Activated CD8-positive, alpha-beta memory T cell treated with anti-CD3 and anti-CD28 coated beads, Interleukin-2, amount 50 U/mL, for 1 hour (primary cell): ENCODE data around the gene RPS6KB1.
"Not testable (repeated sequence)": the region's sequence is repeated elsewhere in the genome, so short reads cannot be mapped to it uniquely, and the experiment has no call there.

ENCODE experiments used
- DNase-seq: peaks from one replicate; pipeline ENCODE4 v3.0.0-alpha.2; 2020; ENCODE audit errors: extremely low read depth

Gene RPS6KB1

DNA sequence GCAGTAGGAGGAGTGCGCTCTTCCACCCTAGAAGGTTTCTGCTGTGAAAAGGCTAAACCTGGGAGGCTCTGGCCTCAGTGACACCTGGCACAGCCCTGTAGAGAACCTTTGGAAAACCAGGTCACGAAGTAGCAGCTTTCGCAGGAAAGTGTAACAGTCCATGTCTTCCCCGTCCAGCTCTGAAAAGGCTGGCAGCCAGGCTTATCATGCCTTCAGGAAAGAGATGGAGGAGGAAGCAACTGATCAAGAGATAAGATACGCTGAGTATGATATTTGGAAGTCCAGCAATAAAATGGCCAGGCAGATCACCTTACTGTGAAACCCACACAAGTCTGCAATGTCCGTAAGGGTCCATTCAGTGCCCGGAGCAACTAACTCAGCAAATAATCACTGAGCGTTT is 22.4 kb upstream of the RPS6KB1 start:
- DNase-seq = no peak

DNA sequence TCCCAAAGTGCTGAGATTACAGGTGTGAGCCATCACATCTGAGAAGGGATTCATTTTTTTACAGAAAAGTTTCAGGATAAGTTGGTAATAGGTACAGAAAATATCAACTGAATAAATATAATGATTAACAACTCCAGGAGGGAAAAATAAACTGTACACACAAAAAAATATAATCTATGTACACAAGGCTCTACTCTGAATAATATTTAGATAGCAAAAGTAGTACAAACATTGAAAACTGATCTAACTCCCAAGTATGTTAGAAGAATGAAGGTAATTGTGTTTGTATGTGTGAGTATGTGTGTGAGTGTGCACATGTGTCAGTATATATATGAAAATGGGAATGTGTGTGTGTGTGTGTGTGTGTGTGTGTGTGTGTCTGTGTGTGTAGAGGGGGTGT is 20.6 kb upstream of the RPS6KB1 start:
- no peak for DNase-seq

DNA sequence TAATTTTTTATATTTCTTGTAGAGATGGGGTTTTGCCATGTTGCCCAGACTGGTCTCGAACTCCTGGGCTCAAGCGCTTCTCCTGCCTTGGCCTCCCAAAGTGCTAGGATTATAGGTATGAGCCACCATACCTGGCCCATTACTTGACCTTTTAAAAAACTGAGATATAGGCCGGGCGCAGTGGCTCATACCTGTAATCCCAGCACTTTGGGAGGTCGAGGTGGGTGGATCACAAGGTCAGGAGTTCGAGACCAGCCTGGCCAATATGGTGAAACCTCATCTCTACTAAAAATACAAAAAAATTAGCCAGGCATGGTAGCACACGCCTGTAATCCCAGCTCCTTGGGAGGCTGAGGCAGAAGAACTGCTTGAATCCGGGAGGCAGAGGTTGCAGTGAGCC is 19.5 kb upstream of the RPS6KB1 start:
- not testable (repeated sequence) for DNase-seq

DNA sequence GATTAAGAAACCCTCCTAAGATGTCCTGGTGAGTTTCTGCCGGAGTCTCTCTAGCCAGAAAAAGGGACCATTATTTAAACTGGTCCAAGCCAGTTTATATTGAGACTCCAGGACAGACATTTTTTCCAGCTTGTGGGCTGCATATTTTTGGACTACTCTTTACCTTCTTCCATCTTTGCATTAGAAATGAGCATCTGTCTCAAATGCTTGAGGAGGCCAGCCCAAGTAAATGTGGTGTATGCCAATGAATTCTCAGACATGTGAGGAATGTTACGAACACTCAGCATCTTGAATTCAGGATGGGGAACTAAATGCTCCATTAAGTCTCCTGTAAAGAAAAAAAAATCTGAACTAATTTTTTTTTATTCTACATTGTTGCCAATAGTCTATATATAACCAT is 18.5 kb upstream of the RPS6KB1 start:
- DNase-seq = no peak

DNA sequence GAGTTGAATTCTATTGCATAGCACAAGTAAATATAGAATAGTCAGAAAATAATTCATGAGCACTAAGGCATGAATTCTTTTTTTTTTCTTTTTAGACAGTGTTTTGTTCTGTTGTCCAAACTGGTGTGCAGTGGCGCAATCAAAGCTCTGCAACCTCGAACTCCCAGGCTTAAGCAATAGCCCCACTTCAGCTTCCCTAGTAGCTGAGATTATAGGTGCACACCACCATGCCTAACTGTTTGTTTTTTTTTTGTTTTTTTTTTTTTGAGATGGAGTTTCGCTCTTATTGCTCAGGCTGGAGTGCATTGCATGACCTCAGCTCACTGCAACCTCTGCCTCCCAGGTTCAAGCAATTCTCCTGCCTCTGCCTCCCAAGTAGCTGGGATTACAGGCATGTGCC is 16.8 kb upstream of the RPS6KB1 start:
- no peak for DNase-seq

DNA sequence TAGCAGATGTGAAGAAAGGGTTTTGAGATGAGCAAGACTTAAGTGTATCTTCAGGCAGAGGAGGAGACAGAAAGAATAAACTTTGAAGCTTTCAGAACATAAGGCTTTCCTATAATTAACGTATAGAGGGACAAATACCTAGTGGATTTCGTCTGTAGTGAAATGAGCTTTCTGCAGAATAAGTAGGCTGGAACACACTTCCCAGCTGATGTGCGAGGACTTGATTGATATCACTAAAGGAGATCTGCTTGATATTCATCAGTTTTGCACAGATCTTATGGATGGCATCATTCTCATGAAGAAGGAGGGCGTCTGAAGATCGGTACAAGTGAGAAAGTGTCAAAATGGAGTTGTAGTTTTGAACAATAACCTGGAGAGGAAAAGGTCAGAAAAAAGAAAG is 15.0 kb upstream of the RPS6KB1 start:
- no peak for DNase-seq

DNA sequence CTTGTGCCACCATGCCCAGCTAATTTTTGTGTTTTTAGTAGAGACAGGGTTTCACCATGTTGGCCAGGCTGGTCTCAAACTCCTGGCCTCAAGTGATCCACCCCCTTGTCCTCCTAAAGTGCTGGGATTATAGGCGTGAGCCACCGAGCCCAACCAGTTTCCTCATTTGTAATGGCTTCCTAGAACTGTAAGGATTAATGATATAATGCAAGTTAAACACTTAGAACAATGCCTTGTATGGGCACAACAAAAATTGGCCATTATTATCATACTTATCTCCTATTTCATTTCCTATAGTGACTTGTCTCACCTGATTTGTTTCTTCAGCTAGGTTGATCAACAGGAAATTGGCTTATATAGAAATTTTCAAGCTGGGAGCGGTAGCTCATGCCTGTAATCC is 14.3 kb upstream of the RPS6KB1 start:
- DNase-seq = no peak

DNA sequence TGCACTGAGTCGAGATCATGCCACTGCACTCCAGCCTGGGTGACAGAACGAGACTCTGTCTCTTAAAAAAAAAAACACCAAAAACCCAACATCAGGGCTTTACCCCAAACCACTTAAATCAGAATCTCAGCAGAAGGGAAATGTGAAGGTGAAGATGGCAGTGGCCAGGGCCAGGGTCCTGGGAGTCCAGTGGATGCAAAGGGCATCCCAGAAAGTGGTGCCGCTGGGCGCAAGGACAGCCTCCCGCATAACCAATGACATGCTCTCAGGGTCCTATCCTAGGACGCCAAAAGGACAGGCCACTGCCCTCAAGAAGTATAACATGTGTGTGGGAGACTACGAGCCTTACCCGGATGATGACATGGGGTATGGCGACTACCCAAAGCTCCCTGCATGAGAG is 8.1 kb upstream of the RPS6KB1 start:
- DNase-seq = no peak

DNA sequence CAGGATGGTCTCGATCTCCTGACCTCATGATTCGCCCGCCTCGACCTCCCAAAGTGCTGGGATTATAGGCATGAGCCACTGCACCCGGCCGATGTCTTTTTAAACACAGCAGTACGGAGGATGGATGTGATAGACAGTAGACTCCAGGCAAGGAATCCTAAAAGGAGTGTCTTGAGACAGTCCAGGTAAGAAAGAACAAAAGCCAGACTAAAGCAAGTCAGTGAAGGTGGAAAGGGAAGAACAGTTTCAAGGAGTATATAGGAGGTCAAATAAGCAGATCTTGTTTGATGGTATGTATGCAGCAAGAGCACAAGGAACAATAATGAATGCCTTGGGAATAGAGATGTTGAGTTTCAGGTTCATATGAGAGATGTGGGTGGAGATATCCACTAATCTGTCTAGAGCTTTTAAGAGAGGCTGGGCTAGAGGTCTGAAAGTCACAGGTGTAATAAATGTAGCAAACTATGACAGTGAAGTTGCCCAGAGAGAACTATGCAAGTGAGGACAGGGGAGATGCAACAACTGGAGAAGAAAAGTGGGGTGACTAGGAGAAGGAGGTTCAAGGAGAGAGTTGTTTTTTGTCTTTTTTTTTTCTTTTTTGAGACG is 4.7 kb upstream of the RPS6KB1 start:
- DNase-seq = no peak

DNA sequence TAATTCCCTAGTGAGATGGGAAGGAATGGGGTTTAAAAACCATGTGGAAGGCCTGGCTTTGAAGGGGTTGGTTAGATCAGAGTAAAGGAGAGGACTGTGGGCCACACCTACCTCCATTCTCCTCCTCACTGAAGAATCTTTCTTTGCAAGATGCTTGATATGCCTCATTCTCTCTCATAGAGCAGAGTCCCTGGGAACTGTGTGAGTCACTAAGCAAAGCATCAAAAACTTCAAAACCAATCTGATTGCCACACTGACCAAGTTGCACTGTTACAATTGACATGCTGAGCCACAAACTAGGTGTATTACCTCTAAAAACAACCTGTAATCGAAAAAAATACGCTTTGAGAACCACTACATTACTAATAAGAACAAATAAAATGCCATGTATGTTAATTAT is 2.2 kb upstream of the RPS6KB1 start:
- no peak for DNase-seq

DNA sequence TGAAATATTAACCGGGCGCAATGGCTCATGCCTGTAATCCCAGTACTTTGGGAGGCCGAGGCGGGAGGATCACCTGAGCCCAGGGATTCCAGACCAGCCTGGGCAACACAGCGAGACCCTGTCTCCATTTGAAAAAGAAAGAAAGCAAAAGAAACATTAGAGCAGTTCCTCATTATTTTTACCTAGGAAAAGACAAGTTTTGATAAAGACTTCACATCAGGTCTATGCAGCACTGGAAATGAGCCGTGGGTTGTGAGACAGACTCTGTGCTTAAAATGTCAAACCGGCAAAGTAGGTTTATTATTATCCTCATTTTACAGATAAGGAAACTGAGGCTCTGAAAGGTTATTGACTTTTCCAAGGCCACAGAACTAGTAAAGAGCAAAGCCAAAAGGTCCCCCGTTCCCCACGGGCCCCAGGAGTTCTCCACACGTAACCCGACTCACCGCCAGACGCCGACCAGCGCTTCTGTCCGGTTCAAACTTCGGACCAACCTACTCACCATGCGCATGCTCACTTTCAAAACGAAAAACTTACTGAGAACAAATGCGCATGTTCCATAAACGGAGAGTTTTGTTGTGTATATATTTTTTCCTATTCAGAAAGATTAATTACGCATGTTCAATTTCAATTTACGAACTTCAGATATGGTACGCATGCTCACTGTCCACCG is 534 bp upstream of the RPS6KB1 start:
- DNase-seq = no peak

DNA sequence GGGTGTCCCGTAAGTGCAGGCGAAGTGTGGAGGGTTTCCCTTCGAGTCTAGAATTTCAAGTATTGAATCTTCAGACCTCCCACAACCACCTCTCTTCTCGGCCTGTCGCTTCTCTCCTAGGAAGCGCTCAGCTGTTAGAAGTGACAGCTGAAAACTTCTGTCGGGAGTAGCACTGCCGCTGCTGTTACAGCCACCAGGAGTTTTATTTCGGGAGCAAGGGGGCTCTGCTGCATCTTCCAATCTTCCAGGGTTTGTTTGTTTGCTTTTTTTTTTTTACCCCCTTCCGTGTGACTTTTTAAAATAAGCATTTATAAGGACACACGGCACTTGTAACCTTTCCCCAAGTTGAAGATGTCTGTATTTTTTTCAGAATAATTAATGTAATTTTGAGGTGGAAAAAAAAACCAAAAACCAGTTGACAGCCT is 767 bp downstream of the RPS6KB1 start:
- no peak for DNase-seq

DNA sequence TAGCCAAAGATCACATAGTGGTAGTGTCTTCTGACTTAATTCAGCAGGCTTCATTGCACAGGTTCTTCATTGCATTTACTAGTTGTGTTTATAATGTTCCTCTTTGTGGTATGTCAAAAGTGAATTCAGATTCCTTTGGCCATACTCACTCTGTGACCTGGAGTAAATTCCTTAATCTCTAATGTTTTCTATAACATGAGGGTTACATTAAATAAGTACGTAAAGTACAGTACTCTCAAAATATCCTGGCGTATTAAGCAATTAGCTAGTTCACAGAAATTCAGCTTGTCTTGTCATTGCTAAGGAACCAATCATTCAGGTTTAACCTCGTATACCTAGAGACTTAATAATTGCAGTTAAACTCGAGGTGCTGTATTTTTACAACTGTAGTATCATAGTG is 4.2 kb downstream of the RPS6KB1 start:
- DNase-seq = no peak

DNA sequence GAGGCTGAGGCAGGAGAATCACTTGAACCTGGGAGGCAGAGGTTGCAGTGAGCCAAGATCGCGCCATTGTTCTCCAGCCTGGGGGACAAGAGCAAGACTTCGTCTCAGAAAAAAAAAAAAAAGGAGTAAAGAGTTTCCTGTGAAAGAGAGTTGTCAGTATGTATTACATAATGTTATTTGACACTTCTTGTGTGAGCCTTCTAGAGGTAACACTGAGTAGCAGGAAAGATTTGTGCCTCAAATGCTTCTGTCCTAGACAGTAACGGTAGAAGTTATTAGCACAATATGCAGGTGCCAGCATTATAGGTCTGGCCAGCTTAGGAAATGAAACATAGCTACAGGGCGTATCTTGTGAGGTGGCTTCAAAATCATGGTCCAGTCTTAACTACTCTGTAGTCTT is 6.2 kb downstream of the RPS6KB1 start:
- no peak for DNase-seq

DNA sequence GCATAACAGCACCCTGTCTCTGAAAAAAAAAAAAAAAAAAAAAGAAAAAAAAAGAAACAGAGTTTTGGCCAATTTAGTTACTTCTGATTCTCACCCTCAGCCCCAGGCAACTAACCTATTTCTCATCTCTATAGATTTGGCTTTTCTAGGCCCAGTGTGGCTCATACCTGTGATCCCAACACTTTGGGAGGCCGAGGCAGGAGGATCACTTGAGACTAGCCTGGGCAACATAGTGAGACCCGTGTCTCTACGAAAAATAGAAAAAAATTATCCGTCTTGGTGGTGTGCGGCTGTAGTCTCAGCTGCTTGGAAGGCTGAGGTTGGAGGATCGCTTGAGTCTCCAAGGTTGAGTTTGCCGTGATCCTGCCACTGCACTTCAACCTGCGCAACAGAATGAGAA is 8.7 kb downstream of the RPS6KB1 start:
- DNase-seq = no peak

DNA sequence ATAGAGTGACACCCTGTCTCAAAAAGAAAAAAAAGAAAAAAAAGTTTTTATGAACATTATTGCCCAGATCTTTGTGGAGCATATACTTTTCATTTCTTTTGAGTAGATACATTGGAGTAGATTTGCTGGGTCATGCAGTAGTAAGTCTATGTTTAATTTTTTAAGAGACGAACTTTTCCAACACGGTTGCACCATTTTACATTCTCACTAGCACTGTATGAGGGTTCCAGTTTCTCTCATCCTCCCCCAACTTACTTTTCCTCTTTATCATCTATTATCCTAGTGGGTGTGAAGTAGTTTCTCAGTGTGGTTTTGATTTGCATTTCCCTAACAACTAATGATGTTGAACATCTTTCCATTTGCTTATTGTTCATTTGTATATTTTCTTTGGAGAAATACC is 10.5 kb downstream of the RPS6KB1 start:
- no peak for DNase-seq

DNA sequence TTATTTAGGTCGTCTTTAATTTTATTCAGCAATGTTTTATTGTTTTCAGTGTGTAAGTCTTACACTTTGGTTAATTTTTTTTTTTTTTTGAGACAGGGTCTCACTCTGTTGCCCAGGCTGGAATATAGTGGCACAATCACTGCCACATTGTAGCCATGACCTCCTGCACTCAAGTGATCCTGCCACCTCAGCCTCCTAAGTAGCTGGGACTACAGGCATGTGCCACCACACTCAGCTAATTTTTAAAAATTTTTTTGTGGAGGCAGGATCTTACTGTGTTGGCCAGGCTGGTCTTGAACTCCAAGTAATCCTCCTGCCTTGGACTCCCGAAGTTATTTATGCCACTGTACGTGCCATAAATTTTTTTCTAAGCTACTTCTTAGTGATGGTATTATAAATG is 14.5 kb downstream of the RPS6KB1 start:
- no peak for DNase-seq

DNA sequence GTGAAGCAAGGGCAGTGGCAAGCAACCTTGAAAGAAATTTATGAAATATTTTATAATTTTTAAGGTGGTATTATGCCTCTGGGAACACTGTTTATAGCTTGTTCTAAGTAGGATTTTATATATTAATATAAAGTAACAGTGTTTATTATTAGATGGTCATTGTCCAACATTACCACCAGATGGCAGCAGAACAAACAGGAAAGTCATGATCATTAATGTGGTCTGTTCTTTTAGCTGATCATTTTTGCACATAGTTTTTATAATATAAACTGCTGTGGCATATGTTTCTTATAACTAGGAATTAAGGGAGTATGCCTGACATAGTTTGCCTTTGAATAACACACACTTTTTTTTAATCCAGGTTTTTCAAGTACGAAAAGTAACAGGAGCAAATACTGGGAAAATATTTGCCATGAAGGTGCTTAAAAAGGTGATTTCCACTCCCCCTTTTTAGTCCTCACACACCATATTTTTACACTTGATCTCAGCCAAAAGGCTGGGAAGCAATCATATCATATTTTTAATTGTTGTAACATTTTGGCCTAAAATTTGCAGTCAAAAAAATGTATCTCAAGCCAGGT is 21.4 kb downstream of the RPS6KB1 start:
- no peak for DNase-seq

DNA sequence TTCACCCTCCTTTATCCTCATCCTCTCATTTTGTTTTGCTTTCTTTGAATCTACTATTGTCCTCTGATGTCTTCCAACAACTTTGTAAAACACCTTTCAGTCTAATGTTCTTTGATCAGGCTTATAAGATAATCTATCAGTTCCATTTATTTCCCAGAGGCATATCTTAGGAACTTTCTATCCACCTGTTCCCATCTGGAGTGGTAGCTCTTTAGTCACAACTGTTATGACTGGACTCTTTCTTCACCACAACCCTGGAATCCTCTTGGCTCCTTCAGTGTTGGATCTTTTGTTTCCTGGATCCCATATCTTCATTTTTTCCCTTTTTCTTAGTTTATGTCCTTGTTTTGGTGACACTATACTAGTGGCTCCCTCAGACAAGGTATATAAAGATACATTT is 23.5 kb downstream of the RPS6KB1 start:
- no peak for DNase-seq

DNA sequence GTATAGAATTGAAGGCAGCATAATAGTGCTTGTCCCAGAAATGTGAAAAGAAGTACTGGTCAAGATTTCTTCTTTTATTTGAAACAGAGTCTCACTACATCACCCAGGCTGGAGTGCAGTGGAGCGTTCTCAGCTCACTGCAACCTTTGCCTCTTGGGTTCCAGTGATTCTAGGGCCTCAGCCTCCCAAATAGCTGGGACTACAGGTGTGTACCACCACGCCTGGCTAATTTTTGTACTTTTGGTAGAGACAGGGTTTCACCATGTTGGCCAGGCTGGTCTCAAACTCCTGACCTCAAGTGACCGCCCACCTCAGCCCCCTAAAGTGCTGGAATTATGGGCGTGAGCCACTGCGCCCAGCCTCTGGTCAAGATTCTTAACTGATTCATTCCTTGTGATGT is 27.7 kb downstream of the RPS6KB1 start:
- not testable (repeated sequence) for DNase-seq

DNA sequence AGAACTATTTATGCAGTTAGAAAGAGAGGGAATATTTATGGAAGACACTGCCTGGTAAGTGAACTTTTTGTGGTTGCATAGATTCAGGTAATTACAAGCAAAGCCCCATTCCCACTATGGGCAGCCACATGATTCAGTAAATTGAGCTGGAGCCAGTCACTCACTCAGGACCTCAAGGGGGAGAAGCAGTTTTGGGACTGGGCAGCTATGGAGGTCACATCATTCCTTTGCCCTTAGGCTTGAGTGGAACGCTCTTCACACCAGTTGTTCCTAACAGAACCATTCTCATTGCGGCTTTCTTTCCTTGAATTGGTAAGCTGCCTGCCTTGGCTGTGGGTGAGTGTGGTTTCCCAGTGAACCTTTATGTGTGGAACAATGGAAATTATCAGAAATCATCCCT is 37.2 kb downstream of the RPS6KB1 start:
- not testable (repeated sequence) for DNase-seq

DNA sequence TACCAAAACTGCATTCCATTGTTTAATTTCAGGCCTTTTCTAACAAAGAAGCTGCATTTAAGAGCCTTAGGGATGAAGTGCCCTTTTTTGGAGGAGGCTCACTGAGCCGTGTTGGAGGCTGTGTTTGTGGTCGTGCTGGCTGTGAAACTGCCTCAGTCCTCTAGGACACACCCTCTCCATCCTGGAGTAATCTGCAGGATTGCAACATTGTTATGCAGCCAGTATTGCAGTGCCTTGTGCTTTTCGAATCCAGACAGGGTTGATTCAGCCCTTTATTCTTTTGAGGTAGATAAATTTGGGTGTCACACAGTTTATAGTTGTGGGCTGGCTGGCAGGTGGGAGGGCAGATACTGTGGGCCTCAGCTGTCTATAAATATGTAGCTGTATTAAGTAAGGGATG is 37.8 kb downstream of the RPS6KB1 start:
- not testable (repeated sequence) for DNase-seq

DNA sequence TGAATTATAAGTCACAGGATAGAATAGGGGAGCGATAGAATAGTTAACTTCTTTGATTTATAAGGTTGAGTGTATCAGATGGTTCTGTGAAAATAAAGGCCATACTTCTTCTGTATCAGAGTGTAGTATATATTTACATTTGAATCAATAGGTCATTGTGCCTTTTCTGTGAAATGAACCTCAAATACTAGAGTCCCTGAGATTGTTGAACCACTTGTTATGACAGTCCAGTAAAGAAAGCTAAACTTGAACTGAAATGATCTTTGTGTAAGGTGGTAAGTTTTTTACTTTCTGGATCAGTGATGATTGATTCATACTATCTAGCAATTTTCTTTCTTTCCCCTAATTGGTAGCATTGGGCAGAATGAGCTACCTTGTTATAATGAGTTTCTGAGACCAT is 40.4 kb downstream of the RPS6KB1 start:
- not testable (repeated sequence) for DNase-seq

DNA sequence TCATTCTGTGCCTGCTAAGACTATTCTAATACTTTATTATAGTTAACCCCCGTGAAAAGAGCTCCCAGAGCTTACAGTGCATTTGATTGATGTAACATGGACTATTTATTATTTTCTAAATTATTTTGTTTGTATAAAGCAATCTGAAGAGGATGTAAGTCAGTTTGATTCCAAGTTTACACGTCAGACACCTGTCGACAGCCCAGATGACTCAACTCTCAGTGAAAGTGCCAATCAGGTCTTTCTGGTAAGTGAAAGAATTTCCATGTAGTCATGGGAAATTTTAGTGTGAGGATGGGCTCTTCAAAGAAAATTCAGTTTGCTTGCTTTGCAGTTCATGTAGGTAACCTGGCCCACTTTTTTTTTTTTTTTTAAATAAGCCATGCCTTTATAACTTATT is 47.8 kb downstream of the RPS6KB1 start:
- DNase-seq = not testable (repeated sequence)
